ENCODE measurements around the gene EFCAB6.

- TF ChIP-seq CTCF (IDR thresholded peaks at IDR 0.05; ENCODE audit: borderline replicate concordance, extremely low read depth, low read length, poor library complexity, severe bottlenecking): no peak
- no peak for TF ChIP-seq EZH2 (IDR thresholded peaks at IDR 0.05; ENCODE audit: borderline replicate concordance, low read depth, low read length, severe bottlenecking)
These were observed 5.3 kb upstream of the EFCAB6 start for GRCh38 chr22:43817402-43817801.
